Fibroblast of skin of abdomen (primary cell): ENCODE measurements around the gene IQSEC3.
"Not testable (repeated sequence)": the region's sequence is repeated elsewhere in the genome, so short reads cannot be mapped to it uniquely, and the experiment has no call there.

Experiments used
- DNase-seq: peaks from one replicate; pipeline ENCODE4 v3.0.0-alpha.2; 2013

IQSEC3 gene

GRCh38 chr12:52902-53734, 13.4 kb upstream of the IQSEC3 start:
- DNase-seq, result not testable (repeated sequence)

DNA sequence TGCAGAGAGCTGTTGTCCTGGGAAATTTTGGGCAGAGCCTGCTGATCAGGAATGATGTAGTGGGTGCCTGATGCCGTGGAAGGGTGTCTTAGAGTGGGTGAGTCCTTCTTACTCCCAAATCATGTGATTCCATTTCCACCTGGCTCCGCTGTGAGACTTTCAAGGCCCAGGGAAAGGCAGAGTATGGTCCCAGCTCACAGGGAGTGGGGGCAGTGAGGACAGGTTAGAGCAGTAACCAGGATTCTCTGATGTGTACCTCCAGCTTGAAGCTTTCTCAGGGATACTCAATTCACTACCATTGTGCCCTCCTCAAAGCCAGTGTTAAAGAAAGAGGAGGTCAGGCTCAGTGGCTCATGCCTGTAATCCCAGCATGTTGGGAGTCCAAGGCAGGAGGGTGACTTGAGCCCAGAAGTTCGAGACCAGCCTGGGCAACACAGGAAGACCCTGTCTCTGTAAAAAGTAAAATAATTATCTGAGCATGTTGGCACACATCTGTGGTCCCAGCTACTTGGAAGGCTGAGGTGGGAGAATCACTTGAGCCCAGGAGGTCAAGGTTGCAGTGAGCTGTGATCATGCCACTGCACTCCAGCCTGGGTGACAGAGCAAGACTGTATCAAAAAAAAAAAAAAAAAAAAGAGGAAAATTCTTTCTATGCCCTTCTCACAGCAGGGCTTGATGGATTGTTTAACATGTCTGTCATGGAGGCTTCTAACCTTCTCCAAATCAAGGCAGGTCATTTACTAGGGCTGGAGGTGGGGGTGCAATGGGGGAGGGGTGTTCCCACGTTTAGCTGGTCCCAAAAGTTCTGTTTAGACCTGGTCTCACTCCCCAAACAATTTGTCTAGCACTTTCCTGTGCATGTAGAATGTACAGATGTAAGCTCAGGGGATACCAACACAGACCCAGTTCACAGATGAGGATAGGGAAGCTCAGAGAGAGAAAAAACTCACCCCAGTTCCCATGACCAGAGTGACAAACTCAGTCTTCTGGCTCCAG, 12.5 kb upstream of the IQSEC3 start:
- DNase-seq, result no peak

DNA sequence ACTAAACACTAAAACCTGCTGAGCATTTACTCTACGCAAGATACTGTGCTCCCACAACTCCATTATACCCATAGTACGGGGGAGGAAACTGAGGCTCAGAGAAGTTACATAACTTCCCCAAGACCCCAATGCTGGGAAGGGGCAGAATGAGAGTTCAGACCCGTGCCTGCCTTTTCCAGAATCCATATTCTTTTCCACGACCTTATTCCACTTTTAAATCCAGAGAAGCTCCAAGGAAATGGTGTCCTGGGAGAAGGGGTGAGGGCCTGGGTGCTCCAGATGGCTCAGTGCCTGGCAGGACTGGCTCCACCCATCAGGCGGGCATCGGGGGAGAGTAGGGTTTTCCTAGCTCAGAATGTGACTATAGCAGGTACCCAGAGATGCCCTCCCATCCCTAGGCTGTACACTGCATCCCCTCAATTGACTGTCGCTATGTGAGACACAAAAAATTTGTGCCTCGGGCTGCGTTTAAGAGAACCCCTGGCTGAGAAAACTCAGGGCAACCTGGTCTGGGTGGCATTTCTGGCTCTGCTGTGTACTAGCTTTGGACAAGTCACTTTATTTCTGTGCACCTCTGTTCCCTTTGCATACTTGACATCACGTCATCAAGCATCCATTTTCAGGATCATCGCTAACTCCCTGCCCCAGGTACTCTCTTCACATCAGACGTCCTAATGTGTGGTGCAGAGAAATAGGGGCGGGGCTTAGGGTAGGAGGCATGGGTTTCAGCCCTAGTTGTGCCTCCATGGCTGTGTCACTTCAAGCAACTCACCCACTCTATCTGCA, 11.6 kb upstream of the IQSEC3 start:
- DNase-seq, result no peak

GRCh38 chr12:56683-57346, 9.8 kb upstream of the IQSEC3 start:
- no peak for DNase-seq

GRCh38 chr12:57539-57938, 9.0 kb upstream of the IQSEC3 start:
- no peak for DNase-seq

GRCh38 chr12:58832-59231, 7.7 kb upstream of the IQSEC3 start:
- no peak for DNase-seq

- not testable (repeated sequence) for DNase-seq
Observed at GRCh38 chr12:61845-62244, 4.7 kb upstream of the IQSEC3 start.

GRCh38 chr12:65491-66063, 990 bp upstream of the IQSEC3 start:
- peak; percentile 69 for DNase-seq

- DNase-seq, result peak; percentile 21
Observed at GRCh38 chr12:66782-67504, 376 bp downstream of the IQSEC3 start.

GRCh38 chr12:69677-70076, 3.1 kb downstream of the IQSEC3 start:
- DNase-seq, result not testable (repeated sequence)

- not testable (repeated sequence) for DNase-seq
Observed at GRCh38 chr12:70541-70940, 4.0 kb downstream of the IQSEC3 start.

DNA sequence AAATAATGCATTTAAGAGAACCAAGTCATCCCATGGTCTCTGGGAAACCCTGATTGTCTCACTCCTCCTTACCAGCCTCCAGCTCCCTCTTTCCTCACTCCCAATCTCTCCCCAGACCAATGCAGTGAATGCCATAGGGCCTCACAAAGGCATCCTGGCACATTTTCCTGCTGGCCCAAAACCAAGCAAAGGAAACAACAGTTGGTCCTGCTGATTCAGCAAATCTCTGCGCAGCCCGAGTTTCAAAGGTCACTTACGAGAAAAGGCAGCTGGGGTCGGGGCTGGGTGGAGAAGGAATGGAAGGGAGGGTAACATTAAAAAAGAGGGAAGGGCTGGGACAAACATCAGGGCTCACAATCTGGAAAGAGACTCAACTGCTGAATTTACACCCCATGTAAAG, 5.5 kb downstream of the IQSEC3 start:
- DNase-seq, result not testable (repeated sequence)

GRCh38 chr12:74420-75190, 8.0 kb downstream of the IQSEC3 start:
- DNase-seq, result not testable (repeated sequence)

GRCh38 chr12:75541-75940, 9.0 kb downstream of the IQSEC3 start:
- DNase-seq, result not testable (repeated sequence)

DNA sequence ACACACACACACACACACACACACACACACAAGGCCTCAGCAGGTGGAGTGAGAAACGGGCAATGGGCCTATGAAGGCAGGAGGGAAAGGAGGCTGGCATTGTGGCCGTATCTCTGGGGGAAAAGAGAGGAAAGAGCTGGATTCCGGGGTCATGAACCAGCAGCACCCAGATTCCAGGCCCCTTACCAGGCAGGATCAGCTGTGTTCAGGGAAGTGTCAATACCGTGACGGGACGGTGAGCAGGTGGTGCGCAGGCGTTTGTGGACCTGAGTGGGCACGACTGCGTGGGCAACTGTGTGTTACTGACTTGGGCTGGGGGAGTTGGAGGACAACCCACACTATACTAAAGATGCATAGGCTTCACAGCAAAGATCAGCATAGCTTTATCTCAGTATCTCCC, 9.5 kb downstream of the IQSEC3 start:
- DNase-seq, result not testable (repeated sequence)

DNA sequence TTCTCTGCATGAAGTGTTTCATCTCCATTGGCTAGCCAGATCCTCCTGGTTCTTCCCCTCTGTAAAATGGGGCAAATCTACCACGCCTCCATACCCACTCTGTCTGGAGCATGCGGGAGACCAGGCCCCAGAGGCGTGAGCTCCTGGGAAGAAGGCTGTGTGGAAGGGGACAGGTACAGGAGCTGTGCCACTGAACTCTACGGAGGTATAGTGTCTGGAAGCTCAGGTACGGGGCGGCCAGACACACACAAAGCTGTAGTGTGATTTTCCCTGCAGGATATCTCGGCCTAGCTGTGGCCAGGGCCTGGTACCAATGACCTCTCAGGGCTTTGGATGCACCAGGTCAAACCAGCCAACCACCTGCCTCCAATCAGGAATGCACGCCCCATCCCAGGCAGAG, 10.0 kb downstream of the IQSEC3 start:
- DNase-seq, result not testable (repeated sequence)

DNA sequence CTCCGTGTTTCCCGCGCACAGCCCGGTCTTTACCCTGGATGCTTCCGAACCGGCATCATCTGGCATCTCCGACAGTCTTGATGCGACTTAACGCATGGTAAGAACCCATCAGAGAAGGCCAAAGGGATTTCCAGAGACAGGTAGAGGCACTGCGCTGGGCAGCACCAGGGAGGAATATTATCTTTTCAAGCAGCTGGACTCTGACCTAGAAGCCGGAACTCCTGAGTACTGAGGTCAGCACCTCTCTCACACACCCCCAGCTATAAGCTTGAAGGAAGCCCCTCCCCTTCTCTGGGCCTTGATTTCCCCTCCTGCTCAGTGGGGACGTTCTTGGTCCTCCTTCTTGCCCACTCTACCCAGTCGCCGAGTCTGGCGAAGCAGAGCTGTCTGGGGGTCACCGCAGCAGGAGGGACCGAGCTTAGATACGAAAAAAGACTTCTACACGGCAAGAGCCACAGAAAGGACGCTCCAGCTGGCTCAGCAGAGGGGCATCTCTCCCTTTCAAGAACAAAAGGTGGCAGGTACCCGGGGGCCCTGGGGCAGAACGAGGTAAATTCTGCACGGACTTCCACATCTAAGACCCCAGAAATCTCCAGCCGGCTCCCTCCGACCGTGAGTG, 10.6 kb downstream of the IQSEC3 start:
- not testable (repeated sequence) for DNase-seq

DNA sequence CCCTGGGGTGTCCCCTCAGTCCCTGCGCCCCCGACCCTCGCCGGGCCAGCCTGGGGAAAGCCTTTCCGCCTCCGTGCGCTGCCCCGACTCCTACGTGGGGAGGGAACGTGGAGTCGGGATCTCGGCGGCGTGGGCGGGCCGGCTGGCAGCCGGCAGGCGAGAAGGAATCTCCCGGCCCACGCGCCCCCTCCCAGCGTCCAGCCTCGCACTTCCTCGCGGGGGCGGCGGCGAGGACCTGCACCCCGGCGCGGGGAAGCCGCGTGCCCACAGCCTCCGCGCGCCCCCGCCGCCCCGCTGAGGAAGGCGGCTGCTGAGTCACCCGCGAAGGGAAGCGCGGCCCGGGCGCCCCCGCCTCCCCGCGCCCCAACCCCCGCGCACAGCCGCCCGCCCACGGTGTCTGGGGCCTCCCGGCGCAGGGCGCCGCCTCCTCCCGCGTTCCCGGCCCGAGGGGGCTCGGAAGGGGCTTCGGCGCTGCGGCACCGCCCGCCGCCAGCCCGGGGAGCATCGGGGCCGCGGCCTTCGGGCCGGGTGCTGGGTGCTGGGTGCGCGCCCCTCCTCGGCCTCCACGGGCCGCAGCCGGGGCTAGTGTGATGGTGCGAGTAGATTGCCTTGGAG, 11.3 kb downstream of the IQSEC3 start:
- not testable (repeated sequence) for DNase-seq

DNA sequence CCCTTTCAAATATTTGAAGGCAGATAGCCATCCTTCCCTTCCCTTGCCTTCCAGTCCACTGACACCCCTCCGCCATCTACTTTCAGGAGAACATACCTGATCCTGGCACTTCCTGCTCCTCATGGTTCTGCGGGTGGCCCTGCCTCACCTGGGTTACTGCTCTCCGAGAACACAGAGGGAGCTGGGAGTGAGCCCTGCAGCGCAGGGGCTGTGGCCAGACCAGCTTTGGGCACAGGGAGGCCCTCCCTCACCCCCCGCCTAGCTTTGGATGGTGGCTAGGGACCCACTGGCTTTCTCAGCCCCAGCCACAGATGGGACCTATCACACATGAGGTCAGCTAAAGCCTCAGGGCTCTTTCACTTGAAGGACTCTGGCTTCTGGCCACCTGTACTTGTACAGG, 12.4 kb downstream of the IQSEC3 start:
- no peak for DNase-seq
